HG03469 (cell line): ENCODE measurements around the gene CPE.
"Not testable (repeated sequence)": the region's sequence is repeated elsewhere in the genome, so short reads cannot be mapped to it uniquely, and the experiment has no call there.

Source experiments
- ATAC-seq: cut with Tn5 transposase; IDR thresholded peaks from one replicate; pipeline ENCODE4 v1.9.1; 2021; ENCODE audit warnings: mild to moderate bottlenecking, moderate library complexity, moderate number of reproducible peaks; ENCODE audit not compliant: unreplicated experiment

Gene CPE

DNA sequence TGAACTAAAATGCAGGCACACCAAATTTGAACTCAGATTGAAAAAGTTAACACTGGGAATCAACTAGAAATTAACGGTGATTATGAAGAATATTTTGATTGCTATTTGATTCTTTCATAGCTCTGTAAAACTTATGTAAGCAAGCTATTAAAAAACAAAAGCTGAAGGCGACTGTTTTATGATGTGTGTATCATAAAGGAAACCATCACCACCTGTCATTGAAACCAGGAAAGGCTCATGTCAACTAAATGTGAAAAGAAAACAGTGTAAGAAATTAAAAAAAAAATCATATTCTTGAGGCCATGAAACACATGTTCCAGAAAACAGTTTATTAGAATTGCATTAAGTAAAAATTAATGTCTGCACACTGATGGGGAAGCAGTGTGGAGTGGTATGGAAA lies 24.2 kb downstream of the CPE start:
- no peak for ATAC-seq

GRCh38 chr4:165403637-165404036 lies 24.8 kb downstream of the CPE start:
- no peak for ATAC-seq

- ATAC-seq, result no peak
These were observed 25.3 kb downstream of the CPE start for GRCh38 chr4:165404080-165404479.

- ATAC-seq, result no peak
These were observed 25.9 kb downstream of the CPE start for GRCh38 chr4:165404696-165405095.

DNA sequence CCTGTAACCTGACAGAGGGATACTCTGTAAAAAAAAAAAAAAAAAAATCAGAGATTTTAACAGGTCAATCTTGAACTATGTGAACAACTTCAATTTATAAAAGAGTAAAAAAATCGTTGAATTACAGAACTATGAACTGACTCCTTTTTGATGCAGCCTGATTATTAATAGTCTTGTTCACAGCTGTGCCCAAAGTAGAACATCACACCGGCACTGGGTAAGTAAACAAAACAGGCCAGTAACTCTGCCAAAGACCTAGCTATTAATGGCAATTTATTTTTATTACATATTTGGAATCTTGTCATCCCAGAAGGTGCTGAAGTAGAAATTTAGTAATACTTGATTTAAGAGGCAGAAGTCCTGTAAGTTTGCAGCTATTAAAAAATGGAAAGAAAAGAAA lies 31.4 kb downstream of the CPE start:
- ATAC-seq, result no peak

- ATAC-seq, result no peak
These were observed 37.1 kb downstream of the CPE start for GRCh38 chr4:165415910-165416309.

DNA sequence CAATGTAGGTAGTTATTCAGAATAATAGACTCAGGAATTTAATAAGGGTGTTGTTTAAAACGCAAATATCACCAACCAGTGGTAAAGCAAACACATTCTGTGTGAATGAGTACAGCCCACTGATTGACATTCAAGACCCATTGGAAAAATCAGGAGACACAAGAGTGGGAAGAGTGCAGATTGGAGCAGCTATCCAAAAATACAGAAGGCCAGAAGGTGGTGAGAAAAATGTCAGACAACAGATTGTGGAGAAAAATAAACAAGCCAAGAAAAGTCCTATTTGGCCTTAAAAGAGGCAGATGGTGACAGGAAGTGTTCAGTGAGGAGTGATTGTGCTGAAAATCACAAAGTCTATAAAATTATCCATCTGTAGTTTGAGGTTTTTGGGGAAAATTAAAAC lies 39.3 kb downstream of the CPE start:
- no peak for ATAC-seq

- ATAC-seq, result no peak
These were observed 46.8 kb downstream of the CPE start for GRCh38 chr4:165425629-165426028.

- no peak for ATAC-seq
These were observed 47.5 kb downstream of the CPE start for GRCh38 chr4:165426331-165426730.

DNA sequence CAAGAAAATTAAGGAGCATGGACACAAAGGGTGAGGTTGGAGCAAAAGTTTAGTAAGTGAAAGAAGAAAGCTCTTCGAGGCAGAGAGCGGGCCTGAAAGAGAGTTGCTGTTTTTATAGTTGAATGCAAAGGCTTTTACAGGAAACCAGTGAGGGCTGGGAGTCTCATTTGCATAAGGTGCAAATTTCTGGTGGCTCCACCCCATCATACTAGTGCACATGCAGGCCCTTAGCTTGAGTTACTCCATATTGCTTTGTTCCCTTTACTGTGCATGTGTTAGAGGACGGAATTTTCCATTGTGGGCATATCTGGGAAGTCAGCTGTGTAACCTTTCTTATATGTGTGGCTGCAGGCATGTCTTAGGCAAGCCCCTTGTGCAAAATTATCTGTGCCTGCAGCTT lies 48.0 kb downstream of the CPE start:
- no peak for ATAC-seq

GRCh38 chr4:165428957-165429356 lies 50.1 kb downstream of the CPE start:
- ATAC-seq, result no peak

GRCh38 chr4:165433529-165433928 lies 54.7 kb downstream of the CPE start:
- no peak for ATAC-seq

DNA sequence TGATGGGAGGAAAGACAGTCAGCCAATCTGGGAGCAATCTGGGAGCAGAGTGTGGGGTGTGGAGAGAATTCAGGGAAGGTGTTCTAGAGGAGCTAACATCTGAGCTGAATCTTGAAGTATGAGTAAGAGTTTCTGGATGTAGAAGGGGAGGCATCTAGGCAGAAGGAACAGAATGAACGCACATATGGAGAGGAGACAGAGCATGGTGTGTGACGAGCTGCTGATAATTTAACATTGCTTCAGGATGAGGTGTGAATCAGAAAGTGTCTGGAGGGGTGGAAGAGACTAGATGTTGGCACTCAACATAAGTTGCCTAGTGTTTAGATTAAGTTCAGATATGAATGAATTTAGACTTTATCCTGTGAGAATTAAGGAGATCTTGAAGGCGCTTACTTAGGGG lies 58.9 kb downstream of the CPE start:
- no peak for ATAC-seq

GRCh38 chr4:165439344-165439743 lies 60.5 kb downstream of the CPE start:
- ATAC-seq, result no peak

DNA sequence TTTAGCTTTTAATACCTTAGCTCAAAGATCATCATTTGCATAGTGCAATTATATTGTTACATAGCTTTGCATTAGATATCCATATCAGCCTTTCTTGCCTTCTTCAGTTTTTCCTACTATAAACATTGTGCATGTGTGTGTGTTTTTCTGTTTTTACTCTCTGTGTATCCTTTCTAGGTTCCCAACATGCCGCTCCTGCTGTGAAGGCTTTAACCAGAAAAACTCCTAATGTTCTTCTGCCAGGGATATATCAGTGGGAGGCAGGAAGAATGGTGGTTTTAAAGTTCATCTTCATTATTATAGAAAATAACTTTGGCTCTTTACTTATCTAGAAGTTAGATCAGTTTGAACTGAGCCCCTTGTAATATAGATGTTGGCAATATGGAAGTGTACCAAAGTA lies 61.2 kb downstream of the CPE start:
- no peak for ATAC-seq

DNA sequence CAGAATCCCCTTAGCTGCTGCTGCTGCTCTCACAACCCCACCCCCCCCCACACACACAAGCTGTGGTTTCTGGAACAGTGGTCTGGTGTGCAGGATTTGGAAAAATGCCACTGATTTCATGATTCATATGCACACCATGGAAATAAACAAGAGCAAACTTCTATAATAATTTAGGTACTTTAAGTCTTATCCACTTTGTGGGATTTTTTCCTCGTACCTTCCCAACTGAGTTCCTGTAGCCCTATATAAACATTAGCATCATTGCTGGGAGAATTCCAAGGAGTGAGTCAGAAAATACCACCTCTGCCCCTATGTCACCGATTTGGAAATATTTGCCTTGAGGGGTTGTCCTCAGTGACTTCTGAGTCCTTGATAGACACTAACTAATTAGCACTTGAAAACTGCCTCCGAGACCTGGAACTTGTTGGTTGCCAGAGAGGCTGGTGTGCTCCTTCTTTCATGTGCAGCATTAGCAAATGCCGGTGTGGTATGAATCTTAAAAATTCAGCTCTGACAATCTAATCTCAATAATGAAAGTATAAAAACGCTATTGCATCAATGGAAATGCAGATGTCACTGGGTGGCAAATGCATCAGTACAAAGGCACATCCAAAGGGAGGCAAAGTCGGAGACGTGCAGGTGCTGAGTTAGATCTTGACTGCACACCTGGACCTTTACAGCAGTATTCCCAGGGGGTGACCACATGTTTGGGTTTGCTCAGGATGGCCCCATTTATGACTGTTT lies 61.8 kb downstream of the CPE start:
- ATAC-seq, result no peak

GRCh38 chr4:165443276-165443675 lies 64.5 kb downstream of the CPE start:
- ATAC-seq, result no peak

- ATAC-seq, result no peak
These were observed 69.9 kb downstream of the CPE start for GRCh38 chr4:165448700-165449099.

DNA sequence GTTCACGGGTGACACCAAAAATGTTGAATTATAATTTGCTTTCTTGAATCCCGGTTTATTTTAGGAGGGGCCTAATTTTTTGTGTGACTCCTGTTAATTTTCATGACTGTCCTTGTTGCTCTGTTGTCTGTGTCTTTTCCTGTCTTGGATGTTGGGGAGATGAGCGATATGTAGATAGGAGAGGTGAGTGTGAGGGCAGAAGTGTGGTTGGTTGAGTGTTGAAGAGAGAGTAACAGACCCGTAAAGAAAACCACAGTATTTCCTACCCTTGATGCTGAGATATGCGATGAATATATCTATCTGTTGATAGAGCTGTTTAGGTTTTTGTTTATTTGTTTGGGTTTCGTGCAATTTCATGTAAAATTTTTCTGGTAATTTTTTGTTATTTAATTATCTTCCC lies 70.5 kb downstream of the CPE start:
- ATAC-seq, result no peak

DNA sequence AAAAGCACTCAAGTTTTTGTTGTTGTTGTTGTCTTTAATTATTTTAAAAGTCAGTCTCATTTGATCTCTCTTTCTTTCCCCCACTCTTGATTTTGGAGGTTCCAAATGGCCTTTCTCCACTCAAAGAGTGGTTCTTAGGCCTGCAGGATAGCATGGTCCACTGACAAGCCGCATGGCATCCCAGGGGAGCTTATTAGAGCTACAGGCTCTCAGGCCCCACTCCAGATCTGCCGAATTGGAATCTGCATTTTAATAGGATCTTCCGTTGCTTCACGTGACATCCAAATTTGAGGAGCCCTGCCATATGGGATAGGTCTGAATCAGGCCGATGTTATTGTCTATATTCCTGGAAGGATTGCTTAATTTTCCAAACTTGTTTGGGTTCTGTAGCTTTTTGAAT lies 72.1 kb downstream of the CPE start:
- ATAC-seq, result no peak

- not testable (repeated sequence) for ATAC-seq
These were observed 74.3 kb downstream of the CPE start for GRCh38 chr4:165453140-165453539.

GRCh38 chr4:165454426-165454825 lies 75.6 kb downstream of the CPE start:
- no peak for ATAC-seq

- no peak for ATAC-seq
These were observed 79.0 kb downstream of the CPE start for GRCh38 chr4:165457793-165458192.
